GM18868 (cell line): ENCODE results near the gene TCP11.
"Not testable (repeated sequence)": the region's sequence is repeated elsewhere in the genome, so short reads cannot be mapped to it uniquely, and the experiment has no call there.

Source experiments
- ATAC-seq: cut with Tn5 transposase; IDR thresholded peaks from one replicate; pipeline ENCODE4 v1.9.1; 2021; ENCODE audit warnings: mild to moderate bottlenecking, moderate library complexity; ENCODE audit not compliant: unreplicated experiment

TCP11 gene

GRCh38 chr6:35148167-35148741, 7.1 kb upstream of the TCP11 start:
- ATAC-seq: peak; percentile 45

- ATAC-seq: no peak
Measured at GRCh38 chr6:35147486-35147885, 6.3 kb upstream of the TCP11 start.

GRCh38 chr6:35147026-35147425, 5.9 kb upstream of the TCP11 start:
- no peak for ATAC-seq

GRCh38 chr6:35146453-35146852, 5.3 kb upstream of the TCP11 start:
- no peak for ATAC-seq

- no peak for ATAC-seq
Measured at GRCh38 chr6:35145757-35146156, 4.6 kb upstream of the TCP11 start.

- ATAC-seq: no peak
Measured at GRCh38 chr6:35142588-35143569, 1.7 kb upstream of the TCP11 start.

- ATAC-seq: no peak
Measured at GRCh38 chr6:35140639-35141006, 516 bp downstream of the TCP11 start.

- ATAC-seq: no peak
Measured at GRCh38 chr6:35139924-35140638, 1.1 kb downstream of the TCP11 start.

GRCh38 chr6:35139470-35139869, 1.7 kb downstream of the TCP11 start:
- no peak for ATAC-seq

- ATAC-seq: not testable (repeated sequence)
Measured at GRCh38 chr6:35138191-35138590, 2.9 kb downstream of the TCP11 start.

- ATAC-seq: no peak
Measured at GRCh38 chr6:35136185-35136584, 5.0 kb downstream of the TCP11 start.

GRCh38 chr6:35128496-35128895, 12.6 kb downstream of the TCP11 start:
- ATAC-seq: no peak

- ATAC-seq: no peak
Measured at GRCh38 chr6:35128042-35128441, 13.1 kb downstream of the TCP11 start.

- no peak for ATAC-seq
Measured at GRCh38 chr6:35124356-35124755, 16.8 kb downstream of the TCP11 start.

GRCh38 chr6:35120746-35121145, 20.4 kb downstream of the TCP11 start:
- ATAC-seq: no peak

- ATAC-seq: no peak
Measured at GRCh38 chr6:35108309-35108885, 32.7 kb downstream of the TCP11 start.

GRCh38 chr6:35107761-35108160, 33.4 kb downstream of the TCP11 start:
- ATAC-seq: not testable (repeated sequence)

- ATAC-seq: not testable (repeated sequence)
Measured at GRCh38 chr6:35107208-35107607, 33.9 kb downstream of the TCP11 start.

- ATAC-seq: not testable (repeated sequence)
Measured at GRCh38 chr6:35106061-35106460, 35.1 kb downstream of the TCP11 start.

GRCh38 chr6:35105078-35105477, 36.1 kb downstream of the TCP11 start:
- ATAC-seq: no peak

- no peak for ATAC-seq
Measured at GRCh38 chr6:35099116-35099515, 42.0 kb downstream of the TCP11 start.
